ENCODE measurements around the gene DDAH1. TPM values are rescaled to one million over a fixed set of nuclear protein-coding genes. Genes with fewer than 3 reads are reported as not detected.

Gene DDAH1
- total and polyA plus RNA-seq, 4 donors, result 25.8 to 42.7 (median 31.7) TPM

DNA sequence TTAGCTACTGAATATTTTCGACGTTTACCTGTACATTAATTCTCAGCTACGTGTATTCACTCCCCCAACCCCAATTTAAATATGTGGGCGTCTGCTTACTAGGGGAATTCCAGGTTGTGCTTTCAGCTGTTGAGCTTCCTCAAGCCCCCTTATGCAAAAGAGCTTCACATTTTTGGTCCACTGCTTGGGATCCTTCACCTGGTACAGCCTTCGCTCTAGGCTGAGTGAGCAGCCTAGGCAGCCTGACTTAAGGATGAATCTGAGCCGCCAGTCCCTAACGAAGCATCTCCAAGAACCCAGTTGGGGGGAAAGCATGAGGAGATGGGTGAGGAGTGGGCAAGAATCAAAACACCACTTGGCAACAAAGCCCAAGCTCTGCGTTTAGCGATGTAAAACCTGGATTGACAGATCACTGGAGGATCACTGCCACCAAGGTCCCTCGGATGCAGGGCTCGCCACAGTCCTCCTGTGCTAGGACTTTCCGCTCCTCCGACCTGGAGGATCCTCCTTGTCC lies 189.2 kb downstream of the DDAH1 start:
- DNase-seq (ENCODE audit: low spot score), result no peak
- Histone ChIP-seq H3K36me3 (ENCODE audit: control insufficient read depth in 4 of 4, insufficient read depth in 3 of 4, low read depth in 1 of 4, low read length in 3 of 4) (no peaks in the 10 kb centered on the region), H3K27ac (ENCODE audit: low read depth in 1 of 2, low read length in 2 of 2) (peak overlapping the region; percentile 90 to 92), H3K9me3 (ENCODE audit: control insufficient read depth in 4 of 4, low read length in 3 of 4) (no peaks in the 10 kb centered on the region), H3K4me3 (ENCODE audit: low read depth in 1 of 3, low read length in 3 of 3) (peak overlapping the region; percentile 80 to 97 (median 95)), H3K4me1 (ENCODE audit: control insufficient read depth in 4 of 4, insufficient read depth in 4 of 4, low read length in 3 of 4) (peaks cover 0 to 35% (median 18%) of the 10 kb centered on the region in 4 donors), H3K27me3 (ENCODE audit: control insufficient read depth in 4 of 4, insufficient read depth in 4 of 4, low read length in 3 of 4) (no peaks in the 10 kb centered on the region), H3K9ac (ENCODE audit: low read depth in 1 of 2, low read length in 2 of 2) (peak overlapping the region; percentile 85 to 96)
- 2% methylated on average over 13 of the region's 13 CpGs for WGBS
- TF ChIP-seq RXRA (IDR thresholded peaks at IDR 0.05) (no peak), FOXA2 (IDR thresholded peaks at IDR 0.05) (no peak), FOXA1 (IDR thresholded peaks at IDR 0.05) (no peak), HNF4A (conservative IDR thresholded peaks at IDR 0.05) (no peak), HNF4G (IDR thresholded peaks at IDR 0.05) (no peak)
- TF ChIP-seq, protein P1, sequence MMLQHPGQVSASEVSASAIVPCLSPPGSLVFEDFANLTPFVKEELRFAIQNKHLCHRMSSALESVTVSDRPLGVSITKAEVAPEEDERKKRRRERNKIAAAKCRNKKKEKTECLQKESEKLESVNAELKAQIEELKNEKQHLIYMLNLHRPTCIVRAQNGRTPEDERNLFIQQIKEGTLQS (IDR thresholded peaks at IDR 0.05), result no peak

DNA sequence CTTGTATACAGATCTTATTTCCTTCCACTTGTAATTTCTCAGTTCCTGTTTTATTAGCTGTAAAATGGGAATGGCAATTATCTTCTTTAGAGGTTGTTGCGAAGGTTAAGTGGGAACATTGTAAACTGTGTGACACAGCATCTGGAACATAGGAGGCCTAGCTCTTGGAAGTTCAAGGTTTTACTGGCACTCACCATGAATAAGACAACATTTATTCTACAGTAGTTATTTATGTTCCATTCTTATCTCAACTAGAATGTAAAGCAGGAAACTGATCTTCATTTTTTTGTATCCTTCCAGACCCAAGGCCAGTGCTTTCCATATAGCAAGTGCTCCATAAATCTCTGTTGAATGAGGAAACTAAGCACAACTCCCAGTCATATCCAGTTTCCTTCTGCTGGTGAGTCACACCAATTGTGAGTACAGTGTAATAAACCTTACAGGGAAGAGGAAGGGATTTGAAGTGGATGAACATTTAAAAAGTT lies 189.9 kb downstream of the DDAH1 start:
- Histone ChIP-seq H3K4me3 (ENCODE audit: low read depth in 1 of 3, low read length in 3 of 3) (peak overlapping the region in 2 of 3 donors; percentile 80 to 95), H3K4me1 (ENCODE audit: control insufficient read depth in 4 of 4, insufficient read depth in 4 of 4, low read length in 3 of 4) (peaks cover 1 to 35% (median 22%) of the 10 kb centered on the region in 4 donors), H3K27me3 (ENCODE audit: control insufficient read depth in 4 of 4, insufficient read depth in 4 of 4, low read length in 3 of 4) (no peaks in the 10 kb centered on the region), H3K9me3 (ENCODE audit: control insufficient read depth in 4 of 4, low read length in 3 of 4) (no peaks in the 10 kb centered on the region), H3K9ac (ENCODE audit: low read depth in 1 of 2, low read length in 2 of 2) (peak overlapping the region in 1 of 2 donors; percentile 96), H3K36me3 (ENCODE audit: control insufficient read depth in 4 of 4, insufficient read depth in 3 of 4, low read depth in 1 of 4, low read length in 3 of 4) (peaks cover 0 to 4% (median 0%) of the 10 kb centered on the region in 4 donors), H3K27ac (ENCODE audit: low read depth in 1 of 2, low read length in 2 of 2) (peak overlapping the region; percentile 23 to 90)
- TF ChIP-seq JUND (IDR thresholded peaks at IDR 0.05) (peak in 1 of 2 donors; percentile 32), EGR1 (IDR thresholded peaks at IDR 0.05; ENCODE audit: low read depth in 2 of 2) (no peak)
- no peak for DNase-seq (ENCODE audit: low spot score)
- WGBS, result 66% methylated on average over 1 of the region's 1 CpG

DNA sequence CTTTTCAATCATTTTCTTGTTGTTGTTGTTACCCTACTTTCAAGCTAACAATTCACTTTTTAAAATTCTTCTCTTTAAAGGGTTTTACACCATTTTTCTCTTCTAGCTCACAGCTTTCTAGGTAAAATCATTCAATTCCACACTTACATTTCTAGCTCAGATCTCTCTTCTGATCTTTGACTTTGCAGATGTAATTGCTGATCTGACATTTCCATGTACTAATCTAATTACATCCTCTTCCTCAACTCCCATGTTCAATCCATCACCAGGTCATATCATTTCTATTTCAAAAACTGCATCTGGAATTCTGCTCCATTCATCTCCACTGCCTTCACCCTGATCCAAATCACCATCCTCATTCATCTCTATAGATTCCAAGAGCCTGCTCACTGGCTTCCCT lies 191.6 kb downstream of the DDAH1 start:
- Histone ChIP-seq H3K4me1 (ENCODE audit: control insufficient read depth in 4 of 4, insufficient read depth in 4 of 4, low read length in 3 of 4) (peaks cover 7 to 48% (median 32%) of the 10 kb centered on the region in 4 donors), H3K4me3 (ENCODE audit: low read depth in 1 of 3, low read length in 3 of 3) (no peak overlapping the region), H3K9ac (ENCODE audit: low read depth in 1 of 2, low read length in 2 of 2) (no peak overlapping the region)

More for the DNA sequence above, 191.6 kb downstream of the DDAH1 start:
- no peak overlapping the region for H3K27ac ChIP-seq (ENCODE audit: low read depth in 1 of 2, low read length in 2 of 2)
- no peaks in the 10 kb centered on the region for H3K9me3 ChIP-seq (ENCODE audit: control insufficient read depth in 4 of 4, low read length in 3 of 4)
- TF ChIP-seq, protein P2, sequence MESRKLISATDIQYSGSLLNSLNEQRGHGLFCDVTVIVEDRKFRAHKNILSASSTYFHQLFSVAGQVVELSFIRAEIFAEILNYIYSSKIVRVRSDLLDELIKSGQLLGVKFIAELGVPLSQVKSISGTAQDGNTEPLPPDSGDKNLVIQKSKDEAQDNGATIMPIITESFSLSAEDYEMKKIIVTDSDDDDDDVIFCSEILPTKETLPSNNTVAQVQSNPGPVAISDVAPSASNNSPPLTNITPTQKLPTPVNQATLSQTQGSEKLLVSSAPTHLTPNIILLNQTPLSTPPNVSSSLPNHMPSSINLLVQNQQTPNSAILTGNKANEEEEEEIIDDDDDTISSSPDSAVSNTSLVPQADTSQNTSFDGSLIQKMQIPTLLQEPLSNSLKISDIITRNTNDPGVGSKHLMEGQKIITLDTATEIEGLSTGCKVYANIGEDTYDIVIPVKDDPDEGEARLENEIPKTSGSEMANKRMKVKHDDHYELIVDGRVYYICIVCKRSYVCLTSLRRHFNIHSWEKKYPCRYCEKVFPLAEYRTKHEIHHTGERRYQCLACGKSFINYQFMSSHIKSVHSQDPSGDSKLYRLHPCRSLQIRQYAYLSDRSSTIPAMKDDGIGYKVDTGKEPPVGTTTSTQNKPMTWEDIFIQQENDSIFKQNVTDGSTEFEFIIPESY (IDR thresholded peaks at IDR 0.05), result no peak
- TF ChIP-seq, protein P1 (IDR thresholded peaks at IDR 0.05), result no peak
- TF ChIP-seq JUND (IDR thresholded peaks at IDR 0.05), result no peak
- DNase-seq (ENCODE audit: low spot score), result no peak
- no peaks in the 10 kb centered on the region for H3K27me3 ChIP-seq (ENCODE audit: control insufficient read depth in 4 of 4, insufficient read depth in 4 of 4, low read length in 3 of 4)
- peaks cover 0 to 10% (median 5%) of the 10 kb centered on the region in 4 donors for H3K36me3 ChIP-seq (ENCODE audit: control insufficient read depth in 4 of 4, insufficient read depth in 3 of 4, low read depth in 1 of 4, low read length in 3 of 4)
